GM06990 (cell line): ENCODE measurements around the gene LIPC.

ENCODE experiments used
- DNase-seq: peaks from one replicate; pipeline ENCODE4 v3.0.0-alpha.2; 2011; ENCODE audit not compliant: insufficient read length; ENCODE audit errors: extremely low read depth
- H3K27me3 ChIP-seq: replicated peaks from 2 replicates; pipeline ENCODE4 v1.6.0; 2011; ENCODE audit warnings: low read length; ENCODE audit not compliant: control insufficient read depth, insufficient read depth
- H3K36me3 ChIP-seq: 2 replicates; pipeline ENCODE4 v1.5.1; 2011; ENCODE audit warnings: low read length; ENCODE audit not compliant: control insufficient read depth, insufficient read depth
- H3K4me3 ChIP-seq: replicated peaks from 2 replicates; pipeline ENCODE4 v1.5.1; 2011; ENCODE audit warnings: low read depth, mild to moderate bottlenecking, control low read depth, low read length
- TF ChIP-seq, protein P1 (sequence below): IDR thresholded peaks from 2 replicates; pipeline ENCODE4 v1.5.1; 2011; ENCODE audit warnings: low read length, control low read depth, mild to moderate bottlenecking, inconsistent platforms; ENCODE audit not compliant: insufficient read depth, poor library complexity, severe bottlenecking

The LIPC gene

DNA sequence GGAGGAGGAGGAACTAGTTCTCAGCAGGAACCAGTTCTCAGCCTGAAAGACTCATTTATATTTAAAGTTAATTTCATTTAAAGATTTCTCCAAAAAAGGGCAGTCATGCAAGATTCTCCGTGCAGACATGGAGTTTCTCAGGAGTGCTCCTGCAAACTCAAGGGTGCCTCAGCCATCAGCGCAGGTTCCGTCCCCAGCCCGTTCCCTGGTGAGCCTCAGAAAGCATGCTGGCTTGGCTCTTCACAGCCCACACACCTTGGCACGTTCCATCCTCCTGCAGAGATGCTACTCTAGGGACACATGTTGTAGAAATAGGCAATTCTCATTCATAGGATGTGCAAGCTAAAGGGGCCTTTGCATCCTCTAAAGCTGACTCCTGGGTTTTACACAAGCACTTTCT lies 123.0 kb downstream of the LIPC start:
- Histone ChIP-seq H3K4me3 (no peak overlapping the region), H3K36me3 (no peaks in the 10 kb centered on the region), H3K27me3 (no peaks in the 10 kb centered on the region)
- TF ChIP-seq, protein P1, sequence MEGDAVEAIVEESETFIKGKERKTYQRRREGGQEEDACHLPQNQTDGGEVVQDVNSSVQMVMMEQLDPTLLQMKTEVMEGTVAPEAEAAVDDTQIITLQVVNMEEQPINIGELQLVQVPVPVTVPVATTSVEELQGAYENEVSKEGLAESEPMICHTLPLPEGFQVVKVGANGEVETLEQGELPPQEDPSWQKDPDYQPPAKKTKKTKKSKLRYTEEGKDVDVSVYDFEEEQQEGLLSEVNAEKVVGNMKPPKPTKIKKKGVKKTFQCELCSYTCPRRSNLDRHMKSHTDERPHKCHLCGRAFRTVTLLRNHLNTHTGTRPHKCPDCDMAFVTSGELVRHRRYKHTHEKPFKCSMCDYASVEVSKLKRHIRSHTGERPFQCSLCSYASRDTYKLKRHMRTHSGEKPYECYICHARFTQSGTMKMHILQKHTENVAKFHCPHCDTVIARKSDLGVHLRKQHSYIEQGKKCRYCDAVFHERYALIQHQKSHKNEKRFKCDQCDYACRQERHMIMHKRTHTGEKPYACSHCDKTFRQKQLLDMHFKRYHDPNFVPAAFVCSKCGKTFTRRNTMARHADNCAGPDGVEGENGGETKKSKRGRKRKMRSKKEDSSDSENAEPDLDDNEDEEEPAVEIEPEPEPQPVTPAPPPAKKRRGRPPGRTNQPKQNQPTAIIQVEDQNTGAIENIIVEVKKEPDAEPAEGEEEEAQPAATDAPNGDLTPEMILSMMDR, result no peak
- no peak for DNase-seq

DNA sequence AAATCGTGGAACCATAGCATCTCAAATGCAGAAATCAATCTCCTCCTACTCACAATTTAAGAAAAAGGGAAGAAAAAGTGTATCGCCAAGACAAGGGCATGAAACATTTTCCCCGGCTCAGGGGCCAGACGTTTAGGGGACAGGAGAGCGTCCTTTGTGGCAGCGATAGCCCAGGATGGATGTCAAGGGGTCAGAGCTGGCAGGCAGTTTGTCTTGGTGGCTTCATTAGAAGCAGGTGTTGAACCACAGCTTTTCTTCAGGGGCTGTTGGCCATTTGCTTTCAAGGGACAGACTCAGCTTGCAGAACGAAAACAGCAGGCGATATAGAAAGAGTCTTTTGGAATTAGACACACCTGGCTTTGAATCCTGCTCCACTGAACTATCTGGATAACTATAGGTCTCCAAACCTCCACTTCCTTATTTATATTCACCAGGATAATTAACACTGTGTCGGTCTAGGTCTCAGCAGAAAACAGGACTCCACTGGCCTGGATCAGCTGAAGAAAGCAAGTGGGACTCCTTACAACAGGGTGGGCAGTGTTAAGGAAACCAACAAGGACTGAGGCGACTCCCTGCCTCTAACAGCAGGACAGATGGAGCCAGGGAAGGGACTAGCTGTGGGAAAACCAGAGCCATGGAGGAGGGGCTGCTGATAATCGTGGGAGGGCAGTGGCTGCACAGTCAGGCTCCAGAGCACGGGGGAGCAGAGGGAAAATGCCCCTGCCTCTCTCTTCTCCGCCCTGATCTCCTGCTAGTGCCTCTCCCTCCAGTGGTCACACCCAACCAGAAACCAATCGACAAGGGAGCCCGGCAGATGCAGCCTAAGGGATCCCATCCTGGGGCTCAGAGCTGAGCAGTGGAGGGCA lies 123.6 kb downstream of the LIPC start:
- Histone ChIP-seq H3K27me3 (no peaks in the 10 kb centered on the region), H3K36me3 (no peaks in the 10 kb centered on the region), H3K4me3 (no peak overlapping the region)
- TF ChIP-seq, protein P1, result no peak
- no peak for DNase-seq

DNA sequence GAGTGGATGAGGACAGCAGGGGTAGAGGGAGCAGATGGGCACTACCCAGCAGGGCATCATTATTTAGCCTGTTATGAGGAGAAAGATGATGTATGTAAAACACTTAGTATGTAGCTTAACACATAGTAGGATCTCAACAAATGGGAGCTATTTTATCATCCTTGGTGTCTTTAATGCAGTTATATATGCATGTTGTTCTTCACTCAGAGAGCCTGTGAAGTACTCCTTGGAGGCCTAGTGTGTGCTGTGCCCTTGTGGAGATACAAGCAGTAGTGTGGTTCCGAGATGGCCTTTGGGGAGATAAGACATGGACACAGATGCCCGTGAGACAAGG lies 124.2 kb downstream of the LIPC start:
- Histone ChIP-seq H3K27me3 (no peaks in the 10 kb centered on the region), H3K36me3 (no peaks in the 10 kb centered on the region), H3K4me3 (no peak overlapping the region)
- no peak for DNase-seq
- TF ChIP-seq, protein P1, result no peak

GRCh38 chr15:58556541-58556940 lies 124.8 kb downstream of the LIPC start:
- no peak for DNase-seq
- H3K27me3 ChIP-seq, result no peaks in the 10 kb centered on the region
- TF ChIP-seq, protein P1, result no peak

GRCh38 chr15:58558777-58559176 lies 127.0 kb downstream of the LIPC start:
- DNase-seq, result no peak
- Histone ChIP-seq H3K4me3 (no peak overlapping the region), H3K27me3 (no peaks in the 10 kb centered on the region), H3K36me3 (no peaks in the 10 kb centered on the region)
- TF ChIP-seq, protein P1, result no peak

More at GRCh38 chr15:58556541-58556940, 124.8 kb downstream of the LIPC start:
- Histone ChIP-seq H3K36me3 (no peaks in the 10 kb centered on the region), H3K4me3 (no peak overlapping the region)
